ENCODE data around the gene CCDC117.
"Not testable (repeated sequence)": the region's sequence is repeated elsewhere in the genome, so short reads cannot be mapped to it uniquely, and the experiment has no call there.

Gene CCDC117

GRCh38 chr22:28802595-28803123 lies 30.2 kb downstream of the CCDC117 start:
- Histone ChIP-seq H3K9me3 (replicated peaks in 1 of 11) (peaks cover 0 to 5% (median 0%) of the 10 kb centered on the region in 11 experiments; a peak in 2 of 22 replicates), H3K4me3 (peak overlapping the region; percentile 89 to 99 (median 94)), H3K27ac (peak overlapping the region; percentile 94 to 100 (median 99)), H3K27me3 (no peaks in the 10 kb centered on the region), H3K4me2 (peak overlapping the region; percentile 84 to 100 (median 93)), H3K9ac (peak overlapping the region; percentile 97 to 100 (median 99)), H4K20me1 (peaks cover 15 to 26% (median 20%) of the 10 kb centered on the region in 11 experiments; a peak in 19 of 22 replicates), H3K36me3 (peaks cover 16 to 26% (median 20%) of the 10 kb centered on the region in 11 experiments; a peak in 21 of 22 replicates), H3K4me1 (peaks cover 58 to 67% (median 64%) of the 10 kb centered on the region in 10 experiments)
- TF ChIP-seq Cebpa-rat (IDR thresholded peaks at IDR 0.05), result no peak

GRCh38 chr22:28805426-28805825 lies 32.9 kb downstream of the CCDC117 start:
- H3K9ac ChIP-seq, result peak overlapping the region in 9 of 11 experiments; percentile 24 to 99 (median 71); a peak in 10 of 22 replicates
- not testable (repeated sequence) for H3K4me3 ChIP-seq; H3K9me3 ChIP-seq (replicated peaks in 1 of 11); H3K36me3 ChIP-seq; H3K27me3 ChIP-seq; H4K20me1 ChIP-seq
- peaks cover 86 to 92% (median 90%) of the 10 kb centered on the region in 10 experiments for H3K4me1 ChIP-seq
- H3K27ac ChIP-seq, result peak overlapping the region in 9 of 11 experiments; percentile 97 to 100 (median 99); a peak in 18 of 22 replicates
- H3K4me2 ChIP-seq, result peak overlapping the region; percentile 65 to 100 (median 90)

GRCh38 chr22:28808716-28809355 lies 36.3 kb downstream of the CCDC117 start:
- H3K4me1 ChIP-seq, result peaks cover 91 to 100% (median 94%) of the 10 kb centered on the region in 10 experiments
- no peak overlapping the region; a peak in 2 of 20 replicates for H3K4me3 ChIP-seq
- no peaks in the 10 kb centered on the region for H4K20me1 ChIP-seq
- H3K36me3 ChIP-seq, result no peaks in the 10 kb centered on the region
- no peak for TF ChIP-seq Cebpa-rat (IDR thresholded peaks at IDR 0.05)
- peak overlapping the region; percentile 79 to 99 (median 91) for H3K4me2 ChIP-seq
- no peaks in the 10 kb centered on the region for H3K9me3 ChIP-seq (replicated peaks in 1 of 11)
- H3K9ac ChIP-seq, result peak overlapping the region; percentile 26 to 91 (median 89); a peak in 19 of 22 replicates
- H3K27ac ChIP-seq, result peak overlapping the region; percentile 79 to 100 (median 99); a peak in 20 of 22 replicates
- H3K27me3 ChIP-seq, result no peaks in the 10 kb centered on the region

GRCh38 chr22:28810821-28811491 lies 38.5 kb downstream of the CCDC117 start:
- Histone ChIP-seq H3K4me3 (peak overlapping the region; percentile 36 to 64 (median 52); a peak in 18 of 20 replicates), H3K4me2 (peak overlapping the region; percentile 79 to 99 (median 91)), H4K20me1 (no peaks in the 10 kb centered on the region), H3K27me3 (no peaks in the 10 kb centered on the region), H3K27ac (peak overlapping the region; percentile 79 to 100 (median 99)), H3K36me3 (no peaks in the 10 kb centered on the region), H3K4me1 (peaks cover 92 to 100% (median 95%) of the 10 kb centered on the region in 10 experiments), H3K9ac (peak overlapping the region; percentile 76 to 91 (median 89); a peak in 21 of 22 replicates), H3K9me3 (replicated peaks in 1 of 11) (no peaks in the 10 kb centered on the region)
- TF ChIP-seq Cebpa-rat (IDR thresholded peaks at IDR 0.05), result peak in 10 of 11 experiments; percentile 30 to 94 (median 87); a peak in 18 of 22 replicates

DNA sequence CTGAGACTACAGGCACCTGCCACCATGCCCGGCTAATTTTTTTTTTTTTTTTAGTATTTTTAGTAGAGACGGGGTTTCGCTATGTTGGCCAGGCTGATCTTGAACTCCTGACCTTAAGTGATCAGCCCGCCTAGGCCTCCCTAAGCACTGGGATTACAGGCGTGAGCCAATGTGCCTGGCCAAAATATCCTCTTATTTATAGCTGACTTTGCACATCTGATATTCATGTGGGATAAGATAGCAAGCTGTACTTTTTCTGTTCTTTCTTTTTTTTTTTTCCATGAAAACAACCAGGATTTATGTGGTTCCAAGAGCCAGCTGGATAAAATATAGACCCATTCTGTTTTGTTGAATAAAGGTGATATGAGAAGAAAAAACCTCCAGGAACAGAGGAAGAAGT lies 40.0 kb downstream of the CCDC117 start:
- peak overlapping the region; percentile 76 to 91 (median 89); a peak in 20 of 22 replicates for H3K9ac ChIP-seq
- H3K27me3 ChIP-seq, result no peaks in the 10 kb centered on the region
- no peaks in the 10 kb centered on the region for H3K9me3 ChIP-seq (replicated peaks in 1 of 11)
- no peaks in the 10 kb centered on the region for H4K20me1 ChIP-seq
- H3K4me1 ChIP-seq, result peaks cover 95 to 100% (median 97%) of the 10 kb centered on the region in 10 experiments
- no peaks in the 10 kb centered on the region for H3K36me3 ChIP-seq
- peak overlapping the region; percentile 79 to 100 (median 99); a peak in 21 of 22 replicates for H3K27ac ChIP-seq
- no peak for TF ChIP-seq Cebpa-rat (IDR thresholded peaks at IDR 0.05)
- peak overlapping the region; percentile 79 to 99 (median 91) for H3K4me2 ChIP-seq
- peak overlapping the region in 7 of 10 experiments; percentile 39 to 64 (median 54); a peak in 8 of 20 replicates for H3K4me3 ChIP-seq

DNA sequence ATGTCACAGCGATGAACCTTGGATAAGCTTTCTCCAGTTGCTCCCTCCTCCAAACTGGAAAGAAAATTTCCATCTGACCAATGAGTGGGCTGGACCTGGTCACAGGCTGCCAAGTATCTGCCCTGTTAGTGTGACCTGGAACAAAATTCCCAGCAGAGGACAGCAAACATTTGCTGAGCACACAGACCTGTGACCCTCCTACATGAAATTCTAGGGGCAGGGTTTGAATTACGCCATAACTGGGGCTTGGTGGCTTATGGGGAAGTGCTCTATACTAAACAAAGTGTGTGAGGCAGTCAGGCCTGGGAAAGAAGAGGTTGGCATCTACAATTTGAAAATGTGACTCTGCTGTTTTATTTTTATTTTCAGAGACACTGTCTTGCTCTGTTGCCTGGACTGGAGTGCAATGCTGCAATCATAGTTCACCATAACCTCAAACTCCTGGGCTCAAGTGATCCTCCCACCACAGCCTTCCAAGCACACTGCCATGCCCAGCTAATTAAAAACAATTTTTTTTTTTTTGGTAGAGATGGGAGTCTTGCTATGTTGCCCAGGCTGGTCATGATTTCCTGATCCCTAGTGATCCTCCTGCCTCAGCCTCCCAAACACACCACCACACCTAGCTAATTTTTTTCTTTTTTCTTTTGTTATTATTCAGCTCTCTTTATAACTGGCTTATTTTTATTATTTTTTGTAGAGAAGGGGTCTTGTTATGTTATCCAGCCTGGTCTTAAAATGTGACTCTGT lies 41.5 kb downstream of the CCDC117 start:
- Histone ChIP-seq H3K9me3 (replicated peaks in 1 of 11) (no peaks in the 10 kb centered on the region), H3K9ac (peak overlapping the region; percentile 64 to 91 (median 89); a peak in 21 of 22 replicates), H3K4me2 (peak overlapping the region; percentile 79 to 99 (median 91)), H3K4me3 (0 out of 20 replicates have a peak overlapping the region, but pooled peaks of 3 of the 10 experiments have one; percentile 1 to 4 (median 2)), H3K36me3 (no peaks in the 10 kb centered on the region), H4K20me1 (no peaks in the 10 kb centered on the region), H3K4me1 (peaks cover 95 to 100% (median 97%) of the 10 kb centered on the region in 10 experiments), H3K27me3 (no peaks in the 10 kb centered on the region), H3K27ac (peak overlapping the region; percentile 79 to 100 (median 99))
- TF ChIP-seq Cebpa-rat (IDR thresholded peaks at IDR 0.05), result peak; percentile 27 to 96 (median 92); a peak in 20 of 22 replicates

DNA sequence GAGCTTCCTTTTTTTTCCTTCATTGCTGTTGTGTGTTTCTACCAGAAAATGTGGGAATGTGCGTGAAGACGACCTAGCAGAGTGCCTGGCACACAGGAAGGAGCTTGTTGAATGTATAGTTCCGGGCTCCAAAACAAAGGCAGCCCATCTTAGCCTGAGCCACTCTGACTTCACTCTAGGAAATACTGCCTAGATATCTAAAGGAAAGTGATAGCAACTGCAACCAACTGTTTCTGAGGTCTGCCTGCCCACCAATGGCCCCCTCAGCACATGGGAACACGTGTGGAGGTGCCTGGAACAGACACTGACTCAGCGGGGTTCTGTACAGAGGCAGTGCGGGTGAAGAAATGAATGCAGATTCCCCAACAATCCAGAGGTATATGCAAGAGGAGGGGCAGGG lies 42.6 kb downstream of the CCDC117 start:
- TF ChIP-seq Cebpa-rat (IDR thresholded peaks at IDR 0.05), result no peak
- Histone ChIP-seq H3K36me3 (no peaks in the 10 kb centered on the region), H3K4me3 (peak overlapping the region in 6 of 10 experiments; percentile 10 to 48 (median 20); a peak in 6 of 20 replicates), H3K9ac (peak overlapping the region; percentile 54 to 91 (median 89)), H3K9me3 (replicated peaks in 1 of 11) (no peaks in the 10 kb centered on the region), H4K20me1 (no peaks in the 10 kb centered on the region), H3K4me1 (peaks cover 95 to 100% (median 97%) of the 10 kb centered on the region in 10 experiments), H3K27ac (peak overlapping the region; percentile 79 to 100 (median 99); a peak in 21 of 22 replicates), H3K27me3 (no peaks in the 10 kb centered on the region), H3K4me2 (peak overlapping the region; percentile 79 to 99 (median 91))

DNA sequence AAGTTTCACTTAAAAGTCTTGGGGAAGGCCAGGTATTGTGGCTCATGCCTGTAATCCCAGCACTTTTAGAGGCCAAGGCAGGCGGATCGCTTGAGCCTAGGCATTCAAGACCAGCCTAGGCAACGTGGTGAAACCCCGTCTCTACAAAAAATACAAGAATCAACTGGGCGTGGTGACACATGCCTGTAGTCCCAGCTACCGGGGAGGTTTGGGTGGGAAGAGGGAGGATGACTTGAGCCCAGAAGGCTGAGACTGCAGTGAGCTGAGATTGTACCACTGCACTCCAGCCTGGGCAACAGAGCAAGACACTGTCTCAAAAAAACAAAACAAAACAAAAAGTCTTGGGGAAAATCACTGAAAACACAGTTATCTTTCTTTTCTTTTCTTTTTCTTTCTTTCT lies 43.2 kb downstream of the CCDC117 start:
- Histone ChIP-seq H3K4me3 (peak overlapping the region in 6 of 10 experiments; percentile 10 to 48 (median 20); a peak in 8 of 20 replicates), H3K27me3 (no peaks in the 10 kb centered on the region), H4K20me1 (no peaks in the 10 kb centered on the region), H3K4me1 (peaks cover 97 to 100% (median 98%) of the 10 kb centered on the region in 10 experiments), H3K36me3 (no peaks in the 10 kb centered on the region), H3K4me2 (peak overlapping the region; percentile 79 to 99 (median 91)), H3K9ac (peak overlapping the region; percentile 54 to 91 (median 89)), H3K27ac (peak overlapping the region; percentile 79 to 100 (median 99); a peak in 21 of 22 replicates), H3K9me3 (replicated peaks in 1 of 11) (no peaks in the 10 kb centered on the region)
- TF ChIP-seq Cebpa-rat (IDR thresholded peaks at IDR 0.05), result no peak

Data from BLaER1 treated with 17β-estradiol and CSF1 and Interleukin-3, amounts not matched to agents 10 nM and 100 nM (cell line).